ENCODE measurements around the gene ABHD6. TPM values are rescaled to one million over a fixed set of nuclear protein-coding genes. Genes with fewer than 3 reads are reported as not detected.

The ABHD6 gene
- total RNA-seq, 1 experiment from 2014 or later, result 3.4 TPM

DNA sequence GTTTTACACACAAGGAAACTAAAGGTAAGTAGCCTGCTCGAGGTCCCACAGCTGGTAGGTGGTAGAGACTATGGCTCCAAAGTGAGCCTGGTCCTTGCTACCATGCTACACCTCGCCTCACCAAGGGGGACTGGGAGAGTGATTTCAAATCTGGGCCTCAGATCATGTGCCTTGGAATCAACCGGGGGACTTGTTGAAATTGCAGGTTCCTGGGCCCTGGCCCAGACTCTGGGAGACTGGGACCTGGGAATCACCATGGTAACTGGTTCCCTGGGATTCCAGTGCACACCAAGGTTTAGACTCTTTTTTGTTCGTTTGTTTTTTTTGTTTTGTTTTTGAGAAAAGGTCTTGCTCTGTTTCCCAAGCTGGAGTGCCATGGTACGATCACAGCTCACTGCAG, 47.9 kb upstream of the ABHD6 start:
- ChIA-PET POLR2A (interaction anchor here (2.1 to 4.5 kb wide), 3 partner anchors 11 to 117 kb away, joined by 5 to 51 read pairs (median 32); partner anchors contain the start of genes HTD2 and RPP14), CTCF (interaction anchor here (0.6 to 10.3 kb wide), 8 partner anchors 12 to 278 kb away, joined by 3 to 254 read pairs (median 10); partner anchors contain the start of genes HTD2 and RPP14)

DNA sequence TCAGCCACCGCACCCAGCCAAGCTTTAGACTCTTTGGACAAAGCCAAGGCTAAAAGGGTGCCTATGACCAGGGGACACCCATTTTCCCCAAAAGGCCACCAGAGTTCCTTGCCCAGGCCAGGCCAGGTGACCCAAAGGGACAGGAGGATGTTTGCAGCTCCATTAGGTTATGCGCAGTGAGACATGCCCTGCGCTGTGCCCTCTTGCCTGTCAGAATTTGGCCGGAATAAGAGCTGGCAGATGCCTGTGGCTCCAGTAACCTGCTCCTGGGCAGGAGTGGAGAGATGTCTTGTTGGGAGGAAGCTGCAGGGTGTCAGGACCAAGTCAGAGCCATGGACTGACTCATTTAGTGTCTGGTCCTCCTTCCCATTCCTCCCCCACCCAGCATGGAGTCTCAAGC, 47.3 kb upstream of the ABHD6 start:
- Mint-ChIP-seq H3K4me3 (ENCODE audit: unreplicated experiment) (no peak overlapping the region), H3K27me3 (ENCODE audit: insufficient read depth, unreplicated experiment) (no peaks in the 10 kb centered on the region), H3K36me3 (ENCODE audit: insufficient read depth, unreplicated experiment) (no peaks in the 10 kb centered on the region), H3K27ac (ENCODE audit: low read depth, unreplicated experiment) (no peak overlapping the region), H3K4me1 (ENCODE audit: insufficient read depth, unreplicated experiment) (peaks cover 9% of the 10 kb centered on the region), H3K9me3 (ENCODE audit: unreplicated experiment) (no peaks in the 10 kb centered on the region)
- intact Hi-C loops (cut with micrococcal nuclease), result no loop called here
- CTCF ChIA-PET, result interaction anchor here (0.6 to 10.3 kb wide), 8 partner anchors 13 to 457 kb away, joined by 3 to 254 read pairs (median 5); partner anchors contain the start of genes HTD2 and RPP14
- TF ChIP-seq, protein P1, sequence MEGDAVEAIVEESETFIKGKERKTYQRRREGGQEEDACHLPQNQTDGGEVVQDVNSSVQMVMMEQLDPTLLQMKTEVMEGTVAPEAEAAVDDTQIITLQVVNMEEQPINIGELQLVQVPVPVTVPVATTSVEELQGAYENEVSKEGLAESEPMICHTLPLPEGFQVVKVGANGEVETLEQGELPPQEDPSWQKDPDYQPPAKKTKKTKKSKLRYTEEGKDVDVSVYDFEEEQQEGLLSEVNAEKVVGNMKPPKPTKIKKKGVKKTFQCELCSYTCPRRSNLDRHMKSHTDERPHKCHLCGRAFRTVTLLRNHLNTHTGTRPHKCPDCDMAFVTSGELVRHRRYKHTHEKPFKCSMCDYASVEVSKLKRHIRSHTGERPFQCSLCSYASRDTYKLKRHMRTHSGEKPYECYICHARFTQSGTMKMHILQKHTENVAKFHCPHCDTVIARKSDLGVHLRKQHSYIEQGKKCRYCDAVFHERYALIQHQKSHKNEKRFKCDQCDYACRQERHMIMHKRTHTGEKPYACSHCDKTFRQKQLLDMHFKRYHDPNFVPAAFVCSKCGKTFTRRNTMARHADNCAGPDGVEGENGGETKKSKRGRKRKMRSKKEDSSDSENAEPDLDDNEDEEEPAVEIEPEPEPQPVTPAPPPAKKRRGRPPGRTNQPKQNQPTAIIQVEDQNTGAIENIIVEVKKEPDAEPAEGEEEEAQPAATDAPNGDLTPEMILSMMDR (IDR thresholded peaks at IDR 0.05; ENCODE audit: unreplicated experiment), result no peak
- BruUV-seq (replicated peaks), result no TSS peak
- POLR2A ChIA-PET, result interaction anchor here (1.1 to 4.5 kb wide), 4 partner anchors 10 to 116 kb away, joined by 3 to 51 read pairs (median 18); partner anchors contain the start of genes HTD2 and RPP14
- no peak for DNase-seq (ENCODE audit: unreplicated experiment)

More for the DNA sequence above, 47.9 kb upstream of the ABHD6 start:
- no peaks in the 10 kb centered on the region for H3K27me3 Mint-ChIP-seq (ENCODE audit: insufficient read depth, unreplicated experiment)
- DNase-seq (ENCODE audit: unreplicated experiment), result no peak
- no TSS peak for BruUV-seq (replicated peaks)
- H3K4me3 Mint-ChIP-seq (ENCODE audit: unreplicated experiment), result no peak overlapping the region
- intact Hi-C loops (cut with micrococcal nuclease), result loop anchor here (5.0 kb wide), 1 partner anchor 223 kb away; no protein-coding TSS in a partner anchor
- H3K9me3 Mint-ChIP-seq (ENCODE audit: unreplicated experiment), result no peaks in the 10 kb centered on the region
- TF ChIP-seq, protein P1 (IDR thresholded peaks at IDR 0.05; ENCODE audit: unreplicated experiment), result no peak
- peaks cover 9% of the 10 kb centered on the region for H3K4me1 Mint-ChIP-seq (ENCODE audit: insufficient read depth, unreplicated experiment)
- H3K36me3 Mint-ChIP-seq (ENCODE audit: insufficient read depth, unreplicated experiment), result no peaks in the 10 kb centered on the region
- no peak overlapping the region for H3K27ac Mint-ChIP-seq (ENCODE audit: low read depth, unreplicated experiment)

DNA sequence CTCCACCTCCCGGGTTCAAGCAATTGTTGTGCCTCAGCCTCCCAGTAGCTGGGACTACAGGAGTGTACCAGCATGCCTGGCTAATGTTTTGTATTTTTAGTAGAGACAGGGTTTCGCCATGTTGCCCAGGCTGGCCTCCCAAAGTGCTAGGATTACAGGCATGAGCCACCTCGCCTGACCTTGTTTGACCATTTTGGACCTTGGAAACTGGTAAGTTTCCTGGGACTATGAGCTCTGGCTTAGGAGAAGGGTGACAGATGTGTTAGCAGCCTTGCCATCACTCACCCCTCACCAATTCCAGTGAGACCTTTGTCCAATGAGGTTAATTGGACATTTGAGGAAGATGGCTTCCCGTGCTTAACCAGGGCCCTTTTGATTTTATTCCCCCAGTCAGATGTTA, 46.7 kb upstream of the ABHD6 start:
- Mint-ChIP-seq H3K4me1 (ENCODE audit: insufficient read depth, unreplicated experiment) (peaks cover 9% of the 10 kb centered on the region), H3K27ac (ENCODE audit: low read depth, unreplicated experiment) (no peak overlapping the region), H3K9me3 (ENCODE audit: unreplicated experiment) (no peaks in the 10 kb centered on the region), H3K27me3 (ENCODE audit: insufficient read depth, unreplicated experiment) (no peaks in the 10 kb centered on the region), H3K36me3 (ENCODE audit: insufficient read depth, unreplicated experiment) (no peaks in the 10 kb centered on the region), H3K4me3 (ENCODE audit: unreplicated experiment) (no peak overlapping the region)
- ChIA-PET CTCF (interaction anchor here (0.6 to 10.3 kb wide), 8 partner anchors 9 to 458 kb away, joined by 3 to 254 read pairs (median 4); partner anchors contain the start of genes HTD2 and RPP14), POLR2A (interaction anchor here (0.6 to 3.7 kb wide), 3 partner anchors 26 to 193 kb away, joined by 3 to 32 read pairs (median 3); partner anchors contain the start of genes HTD2 and RPP14)
- intact Hi-C loops (cut with micrococcal nuclease), result no loop called here
- no TSS peak for BruUV-seq (replicated peaks)
- DNase-seq (ENCODE audit: unreplicated experiment), result no peak
- TF ChIP-seq, protein P1 (IDR thresholded peaks at IDR 0.05; ENCODE audit: unreplicated experiment), result no peak

DNA sequence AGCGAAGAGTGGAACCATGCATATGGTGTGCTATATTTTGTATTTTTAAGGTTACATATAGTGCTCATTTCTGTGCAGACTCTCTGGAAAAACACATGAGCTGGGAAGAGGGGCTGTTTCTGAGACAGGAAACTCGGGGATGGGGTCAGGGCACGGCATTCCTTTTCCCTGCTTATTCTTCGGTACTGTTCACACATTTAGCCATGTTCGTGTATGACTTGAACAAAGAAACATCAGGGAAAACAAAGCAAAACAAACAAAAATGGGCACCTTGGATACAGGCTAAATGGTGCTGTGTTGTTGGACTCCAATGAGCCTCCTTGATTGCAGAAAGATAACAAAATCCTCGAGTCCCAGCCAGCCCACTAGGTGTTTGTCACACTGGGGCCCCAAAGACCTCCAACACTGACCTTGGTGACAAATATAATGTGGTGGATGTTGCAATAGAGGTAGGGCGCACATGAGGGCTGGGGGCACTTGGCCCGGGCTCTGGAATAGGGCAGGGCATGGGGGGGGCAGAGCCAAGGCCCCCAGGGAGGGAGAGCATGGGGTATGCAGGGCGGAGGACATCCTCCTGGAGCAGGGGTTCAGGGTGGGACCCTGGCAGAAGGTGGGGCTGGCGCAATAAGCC, 46.1 kb upstream of the ABHD6 start:
- no peak for DNase-seq (ENCODE audit: unreplicated experiment)
- no TSS peak for BruUV-seq (replicated peaks)
- H3K4me3 Mint-ChIP-seq (ENCODE audit: unreplicated experiment), result no peak overlapping the region
- TF ChIP-seq, protein P1 (IDR thresholded peaks at IDR 0.05; ENCODE audit: unreplicated experiment), result no peak
- CTCF ChIA-PET, result interaction anchor here (0.6 to 10.3 kb wide), 8 partner anchors 8 to 115 kb away, joined by 3 to 254 read pairs (median 5); partner anchors contain the start of genes HTD2 and RPP14
- POLR2A ChIA-PET, result interaction anchor here (0.6 to 1.1 kb wide), 2 partner anchors 114 to 193 kb away, joined by 3 read pairs; partner anchors contain the start of genes HTD2 and RPP14
- no peak overlapping the region for H3K27ac Mint-ChIP-seq (ENCODE audit: low read depth, unreplicated experiment)
- no peaks in the 10 kb centered on the region for H3K9me3 Mint-ChIP-seq (ENCODE audit: unreplicated experiment)
- intact Hi-C loops (cut with micrococcal nuclease), result no loop called here
- peaks cover 9% of the 10 kb centered on the region for H3K4me1 Mint-ChIP-seq (ENCODE audit: insufficient read depth, unreplicated experiment)
- no peaks in the 10 kb centered on the region for H3K27me3 Mint-ChIP-seq (ENCODE audit: insufficient read depth, unreplicated experiment)
- H3K36me3 Mint-ChIP-seq (ENCODE audit: insufficient read depth, unreplicated experiment), result no peaks in the 10 kb centered on the region

All from MCF 10A (cell line).